Epithelial cell of prostate (primary cell): ENCODE measurements around the gene BMP6.
"Not testable (repeated sequence)": the region's sequence is repeated elsewhere in the genome, so short reads cannot be mapped to it uniquely, and the experiment has no call there.

ENCODE experiments used
- DNase-seq: peaks from one replicate; pipeline ENCODE4 v3.0.0-alpha.2; 2011; ENCODE audit warnings: low read depth, low spot score
- H3K27ac ChIP-seq: fragments of 450-650 bp; 2 replicates; pipeline ENCODE4 v1.5.1; 2017; ENCODE audit warnings: mild to moderate bottlenecking

The BMP6 gene

GRCh38 chr6:7784706-7785105 is 58.8 kb downstream of the BMP6 start:
- DNase-seq: no peak
- no peak overlapping the region for H3K27ac ChIP-seq

GRCh38 chr6:7785243-7786035 is 59.5 kb downstream of the BMP6 start:
- no peak for DNase-seq
- no peak overlapping the region for H3K27ac ChIP-seq

- no peak overlapping the region for H3K27ac ChIP-seq
- no peak for DNase-seq
Measured at GRCh38 chr6:7786214-7786661, 60.3 kb downstream of the BMP6 start.

GRCh38 chr6:7787137-7787608 is 61.3 kb downstream of the BMP6 start:
- no peak overlapping the region for H3K27ac ChIP-seq
- DNase-seq: no peak

- H3K27ac ChIP-seq: no peak overlapping the region
- no peak for DNase-seq
Measured at GRCh38 chr6:7787731-7788130, 61.8 kb downstream of the BMP6 start.

GRCh38 chr6:7794509-7794908 is 68.6 kb downstream of the BMP6 start:
- DNase-seq: no peak
- H3K27ac ChIP-seq: no peak overlapping the region

GRCh38 chr6:7797386-7797785 is 71.5 kb downstream of the BMP6 start:
- no peak overlapping the region for H3K27ac ChIP-seq
- DNase-seq: no peak

- no peak for DNase-seq
- H3K27ac ChIP-seq: no peak overlapping the region
Measured at GRCh38 chr6:7798751-7799150, 72.9 kb downstream of the BMP6 start.

GRCh38 chr6:7802662-7803061 is 76.8 kb downstream of the BMP6 start:
- DNase-seq: no peak
- no peak overlapping the region for H3K27ac ChIP-seq

- no peak overlapping the region for H3K27ac ChIP-seq
- DNase-seq: no peak
Measured at GRCh38 chr6:7803214-7803613, 77.3 kb downstream of the BMP6 start.

GRCh38 chr6:7805078-7805849 is 79.4 kb downstream of the BMP6 start:
- H3K27ac ChIP-seq: no peak overlapping the region
- no peak for DNase-seq

- no peak for DNase-seq
- H3K27ac ChIP-seq: no peak overlapping the region
Measured at GRCh38 chr6:7805850-7806214, 79.9 kb downstream of the BMP6 start.

- no peak for DNase-seq
- H3K27ac ChIP-seq: no peak overlapping the region
Measured at GRCh38 chr6:7806711-7807110, 80.8 kb downstream of the BMP6 start.

- no peak overlapping the region for H3K27ac ChIP-seq
- no peak for DNase-seq
Measured at GRCh38 chr6:7809346-7809745, 83.4 kb downstream of the BMP6 start.

- DNase-seq: no peak
- no peak overlapping the region for H3K27ac ChIP-seq
Measured at GRCh38 chr6:7811441-7811840, 85.5 kb downstream of the BMP6 start.

- H3K27ac ChIP-seq: no peak overlapping the region
- DNase-seq: no peak
Measured at GRCh38 chr6:7812623-7813022, 86.7 kb downstream of the BMP6 start.

GRCh38 chr6:7813193-7813592 is 87.3 kb downstream of the BMP6 start:
- DNase-seq: no peak
- H3K27ac ChIP-seq: no peak overlapping the region

- H3K27ac ChIP-seq: no peak overlapping the region
- no peak for DNase-seq
Measured at GRCh38 chr6:7813704-7814103, 87.8 kb downstream of the BMP6 start.

- no peak for DNase-seq
- H3K27ac ChIP-seq: no peak overlapping the region
Measured at GRCh38 chr6:7815716-7816115, 89.8 kb downstream of the BMP6 start.

- DNase-seq, H3K27ac ChIP-seq: not testable (repeated sequence)
Measured at GRCh38 chr6:7817184-7817583, 91.3 kb downstream of the BMP6 start.
